Measurements from ENCODE around the gene NRBP1.
"Not testable (repeated sequence)": the region's sequence is repeated elsewhere in the genome, so short reads cannot be mapped to it uniquely, and the experiment has no call there.

The NRBP1 gene

GRCh38 chr2:27422958-27423357 lies 5.5 kb upstream of the NRBP1 start:
- no peak for DNase-seq

- not testable (repeated sequence) for DNase-seq
These were observed 3.4 kb upstream of the NRBP1 start for GRCh38 chr2:27425039-27425438.

GRCh38 chr2:27427863-27428212 lies 593 bp upstream of the NRBP1 start:
- DNase-seq, result no peak

GRCh38 chr2:27428978-27429541 lies 629 bp downstream of the NRBP1 start:
- peak; percentile 66 for DNase-seq

- no peak for DNase-seq
These were observed 3.0 kb downstream of the NRBP1 start for GRCh38 chr2:27431395-27431794.

GRCh38 chr2:27435628-27436027 lies 7.2 kb downstream of the NRBP1 start:
- DNase-seq, result no peak

GRCh38 chr2:27441226-27441926 lies 12.9 kb downstream of the NRBP1 start:
- no peak for DNase-seq

- DNase-seq, result peak; percentile 54
These were observed 13.8 kb downstream of the NRBP1 start, which contains the start of gene KRTCAP3 for GRCh38 chr2:27441958-27442919. KRTCAP3 (plus strand) TSS chr2:27442381; CDS start chr2:27442413, 32 bp downstream.

- no peak for DNase-seq
These were observed 14.5 kb downstream of the NRBP1 start for GRCh38 chr2:27442920-27443282.

GRCh38 chr2:27445155-27445554 lies 16.7 kb downstream of the NRBP1 start:
- no peak for DNase-seq

GRCh38 chr2:27445615-27446014 lies 17.2 kb downstream of the NRBP1 start:
- DNase-seq, result no peak

- DNase-seq, result no peak
These were observed 17.6 kb downstream of the NRBP1 start for GRCh38 chr2:27446057-27446456.

- no peak for DNase-seq
These were observed 19.9 kb downstream of the NRBP1 start for GRCh38 chr2:27448381-27448780.

GRCh38 chr2:27451095-27451494 lies 22.7 kb downstream of the NRBP1 start:
- DNase-seq, result no peak

GRCh38 chr2:27453968-27454367 lies 25.5 kb downstream of the NRBP1 start:
- no peak for DNase-seq

- DNase-seq, result no peak
These were observed 32.7 kb downstream of the NRBP1 start for GRCh38 chr2:27461118-27461517.

- DNase-seq, result no peak
These were observed 36.0 kb downstream of the NRBP1 start for GRCh38 chr2:27464443-27464842.

- no peak for DNase-seq
These were observed 43.5 kb downstream of the NRBP1 start for GRCh38 chr2:27471961-27472360.

GRCh38 chr2:27485496-27485895 lies 57.1 kb downstream of the NRBP1 start:
- DNase-seq, result no peak

GRCh38 chr2:27489118-27489497 lies 60.7 kb downstream of the NRBP1 start:
- no peak for DNase-seq

- peak; percentile 98 for DNase-seq
These were observed 61.3 kb downstream of the NRBP1 start, which contains the start of gene IFT172 for GRCh38 chr2:27489498-27490397. IFT172 (minus strand) TSS chr2:27489743; CDS start chr2:27489653, 90 bp downstream.
